Neuronal stem cell (in vitro differentiated cells): ENCODE measurements around the gene CWC15.
"Not testable (repeated sequence)": the region's sequence is repeated elsewhere in the genome, so short reads cannot be mapped to it uniquely, and the experiment has no call there.

Experiments
- DNase-seq: peaks from one replicate; pipeline ENCODE4 v3.0.0-alpha.2; 2013; ENCODE audit warnings: low spot score
- H2AFZ ChIP-seq: one replicate; pipeline ENCODE4 v1.6.1; 2013; ENCODE audit warnings: mild to moderate bottlenecking, low read length, inconsistent platforms
- H2AK5ac ChIP-seq: 2 replicates; pipeline ENCODE4 v1.6.1; 2013; ENCODE audit warnings: low read depth, mild to moderate bottlenecking, inconsistent platforms, low read length, moderate library complexity, mixed read lengths
- H2BK120ac ChIP-seq: 2 replicates; pipeline ENCODE4 v1.6.1; 2013; ENCODE audit warnings: low read depth, mild to moderate bottlenecking, inconsistent platforms, low read length, moderate library complexity, mixed read lengths
- H2BK12ac ChIP-seq: one replicate; pipeline ENCODE4 v1.6.1; 2013; ENCODE audit warnings: low read length, inconsistent platforms
- H2BK15ac ChIP-seq: 2 replicates; pipeline ENCODE4 v1.6.1; 2013; ENCODE audit warnings: mild to moderate bottlenecking, low read length, inconsistent platforms, mixed read lengths
- H2BK5ac ChIP-seq: one replicate; pipeline ENCODE4 v1.6.1; 2013; ENCODE audit warnings: inconsistent platforms, mild to moderate bottlenecking, low read length, moderate library complexity
- H3K14ac ChIP-seq: one replicate; pipeline ENCODE4 v1.6.1; 2013; ENCODE audit warnings: low read length, inconsistent platforms
- H3K18ac ChIP-seq: 2 replicates; pipeline ENCODE4 v1.6.1; 2013; ENCODE audit warnings: low read length, inconsistent platforms
- H3K23ac ChIP-seq: 2 replicates; pipeline ENCODE4 v1.6.1; 2013; ENCODE audit warnings: low read depth, mild to moderate bottlenecking, mixed read lengths, low read length, inconsistent platforms; ENCODE audit not compliant: poor library complexity
- H3K27ac ChIP-seq: replicated peaks from 3 replicates; pipeline ENCODE4 v1.5.1; 2013; ENCODE audit warnings: low read length, inconsistent platforms
- H3K27me3 ChIP-seq, 3 experiments: 2 replicates each; pipeline ENCODE4 v1.6.1; 2013; ENCODE audit warnings: low read length in 3 of 3, mild to moderate bottlenecking in 2 of 3, inconsistent platforms in 1 of 3, low read depth in 1 of 3, mixed read lengths in 1 of 3, moderate library complexity in 1 of 3; ENCODE audit not compliant: control insufficient read depth in 3 of 3, insufficient read depth in 3 of 3
- H3K36me3 ChIP-seq, 2 donors: replicated peaks in 1 of 2; 2 replicates each; pipeline ENCODE4 v1.6.1; 2013; ENCODE audit warnings: low read length in 2 of 2; ENCODE audit not compliant: control insufficient read depth in 2 of 2, insufficient read depth in 2 of 2
- H3K4ac ChIP-seq: 2 replicates; pipeline ENCODE4 v1.6.1; 2013; ENCODE audit warnings: inconsistent platforms, mild to moderate bottlenecking, low read length, moderate library complexity
- H3K4me1 ChIP-seq, 2 donors: 1 replicate in 1 of 2; 2 replicates in 1 of 2; pipeline ENCODE4 v1.6.1; 2013; ENCODE audit warnings: low read length in 2 of 2, low read depth in 1 of 2; ENCODE audit not compliant: control insufficient read depth in 2 of 2, insufficient read depth in 1 of 2
- H3K4me2 ChIP-seq: one replicate; pipeline ENCODE4 v1.6.1; 2013; ENCODE audit warnings: mild to moderate bottlenecking, low read length, inconsistent platforms; ENCODE audit not compliant: insufficient read depth, poor library complexity, severe bottlenecking
- H3K4me3 ChIP-seq, 2 donors: 2 replicates each; pipeline ENCODE4 v1.5.1; 2013; ENCODE audit warnings: low read length in 2 of 2, mild to moderate bottlenecking in 2 of 2, inconsistent platforms in 1 of 2, moderate library complexity in 1 of 2
- H3K79me1 ChIP-seq: one replicate; pipeline ENCODE4 v1.6.1; 2013; ENCODE audit warnings: low read depth, mild to moderate bottlenecking, inconsistent platforms, low read length, moderate library complexity
- H3K9ac ChIP-seq: one replicate; pipeline ENCODE4 v1.6.1; 2013; ENCODE audit warnings: mild to moderate bottlenecking, low read depth, low read length, inconsistent platforms; ENCODE audit not compliant: poor library complexity
- H3K9me3 ChIP-seq, 2 donors: replicated peaks in 1 of 2; 2 replicates each; pipeline versions ENCODE3 to v1.6.1; 2013; ENCODE audit warnings: low read length in 2 of 2, mild to moderate bottlenecking in 2 of 2, inconsistent platforms in 1 of 2, low read depth in 1 of 2, mixed read lengths in 1 of 2, moderate library complexity in 1 of 2; ENCODE audit not compliant: control insufficient read depth in 2 of 2, insufficient read depth in 1 of 2
- H4K8ac ChIP-seq: one replicate; pipeline ENCODE4 v1.6.1; 2013; ENCODE audit warnings: low read depth, mild to moderate bottlenecking, inconsistent platforms, low read length, moderate library complexity
- H4K91ac ChIP-seq: one replicate; pipeline ENCODE4 v1.6.1; 2013; ENCODE audit warnings: low read length, low read depth, mild to moderate bottlenecking, inconsistent platforms; ENCODE audit not compliant: poor library complexity
- WGBS, 2 donors: extraction: QIAGEN DNeasy Blood & Tissue Kit; methylation state at CpG; one replicate each; pipeline ENCODE4 v1.1.7; 2013; ENCODE audit warnings: missing lambda C conversion rate in 2 of 2, mixed read lengths in 1 of 2; ENCODE audit not compliant: insufficient read length in 2 of 2, insufficient replicate concordance in 1 of 2; ENCODE audit errors: extremely low coverage in 2 of 2; 5-methylcytosine and 5-hydroxymethylcytosine counted together

Gene CWC15

DNA sequence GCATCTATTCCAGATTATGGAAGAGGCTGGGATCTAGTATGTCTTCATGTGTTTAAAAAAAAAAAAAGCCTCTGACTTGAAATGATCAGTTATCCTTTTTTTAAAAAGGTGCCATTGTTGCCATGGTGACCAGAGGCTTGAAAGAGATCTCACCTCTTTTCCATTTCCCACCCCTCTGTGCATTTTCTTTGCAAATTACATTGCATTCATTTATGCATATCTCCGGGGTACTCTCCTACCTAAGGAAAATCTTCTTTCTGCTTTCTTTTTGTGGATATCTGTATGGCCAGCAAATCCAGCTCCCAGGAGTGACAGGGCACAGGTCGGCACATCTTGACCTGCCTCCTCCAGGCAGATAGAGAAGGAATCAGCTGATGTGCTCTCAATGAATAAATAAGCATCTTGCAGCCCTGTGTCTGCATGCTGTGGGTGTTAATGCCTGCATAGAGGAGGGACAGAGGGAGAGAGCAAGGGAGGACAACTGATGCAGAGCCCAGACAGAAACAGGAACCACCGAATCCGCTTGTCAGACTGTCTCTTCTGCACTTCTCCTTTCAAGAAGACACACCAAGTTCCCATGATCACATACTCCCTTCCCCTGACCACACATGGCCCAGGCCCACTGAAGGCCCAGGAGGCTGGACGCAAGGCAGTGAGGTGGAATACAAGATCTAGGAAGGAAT, 50.9 kb downstream of the CWC15 start:
- no peak overlapping the region for H2BK120ac ChIP-seq
- H2AK5ac ChIP-seq: no peak overlapping the region
- WGBS, 2 donors: no CpG with 5 or more reads among the region's 5 CpGs
- peaks cover 10 to 18% of the 10 kb centered on the region in 2 donors for H3K4me1 ChIP-seq
- no peak overlapping the region for H2BK15ac ChIP-seq
- H3K23ac ChIP-seq: no peak overlapping the region
- no peak overlapping the region for H4K8ac ChIP-seq
- no peak overlapping the region for H3K18ac ChIP-seq
- no peak overlapping the region for H4K91ac ChIP-seq
- no peak overlapping the region for H3K9ac ChIP-seq
- no peak overlapping the region for H3K4ac ChIP-seq
- H3K27me3 ChIP-seq: no peaks in the 10 kb centered on the region
- H2AFZ ChIP-seq: peak overlapping the region; percentile 3
- no peaks in the 10 kb centered on the region for H3K79me1 ChIP-seq
- no peak overlapping the region for H2BK12ac ChIP-seq
- no peak overlapping the region for H3K27ac ChIP-seq
- H3K36me3 ChIP-seq: no peaks in the 10 kb centered on the region
- H3K14ac ChIP-seq: no peak overlapping the region
- DNase-seq: no peak
- H2BK5ac ChIP-seq: no peak overlapping the region
- H3K4me3 ChIP-seq: no peak overlapping the region
- H3K4me2 ChIP-seq: no peak overlapping the region
- H3K9me3 ChIP-seq: no peaks in the 10 kb centered on the region

DNA sequence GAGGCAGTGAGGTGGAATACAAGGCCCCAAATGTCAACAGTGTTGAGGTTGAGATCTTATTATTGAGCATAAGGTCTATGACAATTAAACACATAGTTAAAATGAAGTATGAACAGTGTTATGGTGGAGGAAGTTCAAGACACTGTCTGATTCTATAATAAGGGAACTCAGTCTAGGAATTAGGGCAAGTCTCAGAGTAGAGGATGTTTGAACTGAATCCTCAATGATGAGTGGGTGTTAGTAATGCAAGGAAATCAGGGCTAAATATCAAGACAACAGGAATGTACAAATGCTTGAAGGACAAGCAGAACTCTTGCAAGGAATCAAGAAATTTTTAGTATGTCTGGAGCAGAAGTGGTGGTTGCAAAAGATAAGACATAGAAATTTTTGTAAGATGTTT, 53.0 kb downstream of the CWC15 start:
- H2BK15ac ChIP-seq: no peak overlapping the region
- H3K27ac ChIP-seq: no peak overlapping the region
- no peak overlapping the region for H2AK5ac ChIP-seq
- H2BK5ac ChIP-seq: no peak overlapping the region
- H3K79me1 ChIP-seq: no peaks in the 10 kb centered on the region
- H2BK120ac ChIP-seq: no peak overlapping the region
- no peak overlapping the region for H2BK12ac ChIP-seq
- no peak overlapping the region for H2AFZ ChIP-seq
- H3K4me3 ChIP-seq: no peak overlapping the region
- no peaks in the 10 kb centered on the region for H3K9me3 ChIP-seq
- no peaks in the 10 kb centered on the region for H3K36me3 ChIP-seq
- no peak overlapping the region for H4K91ac ChIP-seq
- no peak for DNase-seq
- peaks cover 3 to 7% of the 10 kb centered on the region in 2 donors for H3K4me1 ChIP-seq
- H3K4me2 ChIP-seq: no peak overlapping the region
- no peak overlapping the region for H3K9ac ChIP-seq
- no peak overlapping the region for H3K14ac ChIP-seq
- no peak overlapping the region for H3K23ac ChIP-seq
- no peak overlapping the region for H4K8ac ChIP-seq
- H3K18ac ChIP-seq: no peak overlapping the region
- no peak overlapping the region for H3K4ac ChIP-seq
- H3K27me3 ChIP-seq: no peaks in the 10 kb centered on the region

- H4K8ac ChIP-seq, H3K4me2 ChIP-seq, H2AK5ac ChIP-seq, H3K36me3 ChIP-seq, H3K27me3 ChIP-seq, H3K79me1 ChIP-seq, H3K14ac ChIP-seq, H2BK12ac ChIP-seq, H3K4me3 ChIP-seq, H3K4me1 ChIP-seq, H2BK5ac ChIP-seq, H3K18ac ChIP-seq, DNase-seq, H3K9me3 ChIP-seq, H4K91ac ChIP-seq, H2AFZ ChIP-seq, H3K27ac ChIP-seq, H2BK120ac ChIP-seq, H3K9ac ChIP-seq, H3K23ac ChIP-seq, H2BK15ac ChIP-seq, H3K4ac ChIP-seq: not testable (repeated sequence)
- WGBS, 2 donors: no CpG with 5 or more reads among the region's 2 CpGs
These were observed 59.5 kb downstream of the CWC15 start for GRCh38 chr11:94913718-94914394.

DNA sequence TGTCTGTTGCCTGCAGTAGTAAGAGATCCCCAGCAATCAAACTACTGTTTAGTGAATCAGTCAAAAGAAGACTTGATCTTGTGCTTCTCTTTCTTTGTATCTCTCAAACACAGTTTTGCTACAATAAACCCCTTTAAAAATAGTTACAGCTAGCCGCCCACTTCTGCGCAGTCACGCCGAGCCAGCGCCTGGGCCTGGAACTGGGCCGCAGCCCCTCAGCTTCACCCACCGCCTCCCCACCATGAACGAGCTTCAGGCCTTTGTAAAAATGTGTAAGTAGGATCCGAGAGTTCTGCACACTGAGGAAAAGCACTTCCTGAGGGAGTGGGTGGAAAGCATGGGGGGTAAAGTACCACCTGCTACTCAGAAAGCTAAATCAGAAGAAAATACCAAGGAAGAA, 60.5 kb downstream of the CWC15 start:
- no peak overlapping the region for H3K4me3 ChIP-seq
- H4K91ac ChIP-seq: no peak overlapping the region
- H3K4ac ChIP-seq: no peak overlapping the region
- no CpG with 5 or more reads among the region's 9 CpGs for WGBS, 2 donors
- H3K9me3 ChIP-seq: no peaks in the 10 kb centered on the region
- H2BK15ac ChIP-seq: no peak overlapping the region
- H2BK120ac ChIP-seq: no peak overlapping the region
- H3K14ac ChIP-seq: no peak overlapping the region
- no peak overlapping the region for H3K9ac ChIP-seq
- H2AK5ac ChIP-seq: no peak overlapping the region
- no peaks in the 10 kb centered on the region for H3K27me3 ChIP-seq
- no peak overlapping the region for H3K18ac ChIP-seq
- H2BK12ac ChIP-seq: no peak overlapping the region
- no peak for DNase-seq
- H3K79me1 ChIP-seq: no peaks in the 10 kb centered on the region
- no peak overlapping the region for H3K27ac ChIP-seq
- H3K4me1 ChIP-seq: no peaks in the 10 kb centered on the region
- no peak overlapping the region for H3K4me2 ChIP-seq
- no peak overlapping the region for H4K8ac ChIP-seq
- H2AFZ ChIP-seq: no peak overlapping the region
- no peaks in the 10 kb centered on the region for H3K36me3 ChIP-seq
- no peak overlapping the region for H2BK5ac ChIP-seq
- no peak overlapping the region for H3K23ac ChIP-seq
